Hepatocyte (in vitro differentiated cells): ENCODE data around the gene LEMD2.

Source experiments
- CTCF ChIP-seq: fragments of 200-600 bp; sonication (generic); IDR thresholded peaks from 2 replicates; pipeline ENCODE4 v1.5.1; 2016; ENCODE audit warnings: antibody characterized with exemption, mild to moderate bottlenecking; ENCODE audit not compliant: poor library complexity
- EZH2 ChIP-seq: fragments of 200-600 bp; sonication (generic); IDR thresholded peaks from 2 replicates; pipeline ENCODE4 v1.6.1; 2016; ENCODE audit warnings: antibody characterized with exemption, mild to moderate bottlenecking, borderline replicate concordance

- TF ChIP-seq CTCF (no peak), EZH2 (no peak)
These were observed 57.1 kb downstream of the LEMD2 start for GRCh38 chr6:33731751-33732282.
